OCI-M2 (cell line): ENCODE measurements around the gene ZNF548.
A peak's percentile ranks its signal among the peaks of the same experiment; 100 is the strongest.
"Not testable (repeated sequence)": the region's sequence is repeated elsewhere in the genome, so short reads cannot be mapped to it uniquely, and the experiment has no call there.

ENCODE experiments used
- DNase-seq: peaks from one replicate; lab custom pipeline; 2025; ENCODE audit not compliant: unreplicated experiment; lab: John Stamatoyannopoulos, UW

Gene ZNF548

DNA sequence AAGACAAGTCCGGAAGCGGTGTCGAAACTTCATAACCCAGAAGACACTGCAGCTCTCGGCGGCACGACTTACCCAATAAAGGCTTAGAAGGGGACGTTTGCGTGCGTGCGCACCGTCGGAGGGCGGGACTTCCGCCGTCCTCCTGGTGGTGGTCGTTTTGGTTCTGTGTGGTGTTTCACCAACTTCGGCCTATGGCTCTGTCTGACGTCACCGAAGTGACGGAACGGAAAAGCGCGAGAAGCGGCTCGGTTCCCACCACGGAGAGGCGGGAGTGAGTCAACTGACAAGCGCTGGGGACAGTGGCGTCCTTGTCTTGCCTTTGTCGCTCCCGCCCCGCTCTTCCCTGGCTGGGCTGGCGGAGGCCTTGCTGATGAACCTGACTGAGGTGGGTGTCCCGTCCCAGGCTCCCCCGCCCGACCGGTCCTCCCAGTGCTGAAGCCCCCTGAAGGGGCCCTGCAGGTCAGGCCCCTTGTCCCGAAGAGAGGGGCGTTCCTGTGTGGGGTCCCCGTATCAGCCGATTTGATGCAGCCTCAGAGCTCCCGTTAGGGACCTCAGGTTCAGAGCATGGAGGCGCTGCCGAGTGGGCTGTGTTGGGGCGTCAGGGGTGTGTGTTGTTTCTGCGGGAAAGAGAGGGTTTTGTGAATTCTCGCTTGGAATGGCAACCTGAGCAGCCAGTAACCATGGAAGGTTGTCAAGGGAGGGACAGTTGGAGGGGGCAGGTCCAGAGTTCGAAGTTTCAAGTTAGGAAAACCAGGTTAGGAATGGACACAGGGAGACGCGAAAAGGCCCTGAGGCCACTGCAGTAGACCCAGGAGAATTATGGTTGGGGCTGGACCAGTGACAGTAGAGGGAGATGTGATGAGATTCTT is at the start of gene ZNF548:
Gene ZNF548 (plus strand): TSS at position 125 of the 869 bp plus-strand sequence. CDS start 246 bp downstream, at position 371.
- peak; percentile 97 for DNase-seq

- no peak for DNase-seq
Measured at GRCh38 chr19:57342582-57342981, 47.1 kb upstream of the ZNF548 start.

GRCh38 chr19:57348136-57348535 is 41.5 kb upstream of the ZNF548 start:
- no peak for DNase-seq

- peak; percentile 86 for DNase-seq
Measured at GRCh38 chr19:57350877-57351805, 38.5 kb upstream of the ZNF548 start, which contains the start of gene ZNF304. TSS of gene ZNF304 (plus strand) at chr19:57351271. CDS start at chr19:57351665, 394 bp downstream.

DNA sequence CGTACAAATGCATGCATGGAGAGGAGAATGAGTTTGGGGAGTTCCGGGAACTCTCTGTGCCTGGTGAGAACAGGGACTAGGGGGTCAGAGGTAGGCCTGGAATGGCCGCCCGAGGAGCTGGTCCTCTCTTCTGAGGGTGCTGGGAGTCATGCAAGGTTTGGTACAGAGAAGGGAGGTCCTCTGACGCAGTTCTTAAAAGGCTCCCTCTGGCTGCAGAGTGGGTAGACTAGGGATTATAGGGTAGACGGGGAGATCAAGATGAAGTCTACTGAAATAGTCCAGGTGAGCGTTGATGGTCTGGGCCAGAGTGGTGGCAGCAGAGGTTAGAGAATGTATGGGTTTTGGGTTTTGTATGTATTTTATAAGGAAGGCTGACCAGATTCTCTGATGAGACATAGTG is 37.8 kb upstream of the ZNF548 start:
- DNase-seq = no peak

DNA sequence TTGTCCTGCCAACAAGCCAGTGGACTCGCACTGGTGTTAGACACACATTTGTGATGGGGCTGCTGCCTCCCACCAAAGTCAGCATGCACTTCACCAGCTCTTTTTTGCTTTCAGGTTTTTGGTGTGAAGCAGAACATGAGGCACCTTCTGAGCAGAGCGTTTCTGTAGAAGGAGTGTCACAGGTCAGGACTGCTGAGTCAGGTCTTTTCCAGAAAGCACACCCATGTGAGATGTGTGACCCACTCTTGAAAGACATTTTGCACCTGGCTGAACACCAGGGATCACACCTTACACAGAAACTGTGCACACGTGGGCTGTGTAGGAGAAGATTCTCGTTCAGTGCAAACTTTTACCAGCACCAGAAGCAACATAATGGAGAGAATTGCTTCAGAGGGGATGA is 33.7 kb upstream of the ZNF548 start:
- DNase-seq = no peak

- no peak for DNase-seq
Measured at GRCh38 chr19:57357406-57357805, 32.2 kb upstream of the ZNF548 start.

- no peak for DNase-seq
Measured at GRCh38 chr19:57359300-57359699, 30.4 kb upstream of the ZNF548 start.

DNA sequence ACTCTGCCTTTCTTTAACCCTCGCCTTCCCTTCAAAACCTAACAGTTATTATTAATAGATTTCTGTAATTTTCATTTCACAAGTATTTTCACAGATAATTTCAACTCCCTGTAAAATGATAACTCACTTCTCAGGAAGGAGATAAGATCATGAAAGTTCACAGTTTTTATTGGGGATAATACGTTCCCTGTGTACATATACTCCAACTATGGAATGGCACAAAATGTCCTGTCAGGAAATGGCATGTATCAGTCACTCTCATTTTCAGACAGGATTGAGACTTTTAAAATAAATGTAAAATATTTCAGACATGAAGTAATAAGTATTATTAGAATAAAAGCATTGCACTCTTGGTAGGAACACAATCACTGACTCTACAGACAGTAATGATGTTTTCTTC is 27.2 kb upstream of the ZNF548 start:
- no peak for DNase-seq

- peak; percentile 96 for DNase-seq
Measured at GRCh38 chr19:57362997-57363687, 26.5 kb upstream of the ZNF548 start, which contains the start of the genes TRAPPC2B and ZNF547. TSS of gene TRAPPC2B (plus strand) at chr19:57363551. CDS start at chr19:57364834, 1,283 bp downstream. TSS of gene ZNF547 (plus strand) at chr19:57363551. CDS start at chr19:57368556, 5,005 bp downstream.

DNA sequence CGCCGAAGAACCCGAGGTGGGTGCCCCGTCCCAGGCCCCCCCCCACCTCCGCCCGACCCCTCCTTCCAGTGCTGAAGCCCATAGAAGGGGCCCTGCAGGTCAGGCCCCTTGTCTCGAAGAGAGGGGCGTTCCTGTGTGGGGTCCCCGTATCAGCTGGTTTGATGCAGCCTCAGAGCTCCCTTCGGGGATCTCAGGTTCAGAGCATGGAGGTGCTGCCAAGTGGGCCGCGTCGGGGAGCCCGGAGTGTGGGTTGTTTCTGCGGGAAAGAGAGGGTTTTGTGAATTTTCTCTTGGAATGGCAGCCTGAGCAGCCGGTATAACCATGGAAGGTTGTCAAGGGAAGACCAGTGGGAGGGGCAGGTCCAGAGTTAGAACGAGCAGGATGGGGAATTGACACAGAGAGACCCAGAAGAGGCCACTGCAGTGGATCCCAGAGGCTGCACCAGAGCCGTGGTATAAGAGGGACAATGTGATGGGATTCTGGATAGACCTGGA is 25.9 kb upstream of the ZNF548 start:
- DNase-seq = no peak

GRCh38 chr19:57366776-57367175 is 22.9 kb upstream of the ZNF548 start:
- DNase-seq = no peak

- DNase-seq = no peak
Measured at GRCh38 chr19:57374179-57374578, 15.5 kb upstream of the ZNF548 start.

DNA sequence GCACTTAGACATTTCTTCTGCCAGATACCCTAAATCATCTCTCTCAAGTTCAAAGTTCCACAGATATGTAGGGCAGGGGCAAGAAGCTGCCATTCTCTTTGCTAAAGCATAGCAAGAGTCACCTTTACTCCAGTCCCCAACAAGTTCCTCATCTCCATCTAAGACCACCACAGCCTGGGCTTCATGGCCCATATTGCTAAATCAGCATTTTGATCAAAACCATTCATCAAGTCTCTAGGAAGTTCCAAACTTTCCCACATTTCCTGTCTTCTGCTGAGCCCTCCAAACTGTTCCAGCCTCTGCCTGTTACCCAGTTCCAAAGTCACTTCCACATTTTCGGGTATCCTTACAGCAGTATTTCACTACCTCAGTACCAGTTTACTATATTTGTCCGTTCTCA is 15.0 kb upstream of the ZNF548 start:
- not testable (repeated sequence) for DNase-seq

GRCh38 chr19:57376151-57376550 is 13.5 kb upstream of the ZNF548 start:
- DNase-seq = no peak

DNA sequence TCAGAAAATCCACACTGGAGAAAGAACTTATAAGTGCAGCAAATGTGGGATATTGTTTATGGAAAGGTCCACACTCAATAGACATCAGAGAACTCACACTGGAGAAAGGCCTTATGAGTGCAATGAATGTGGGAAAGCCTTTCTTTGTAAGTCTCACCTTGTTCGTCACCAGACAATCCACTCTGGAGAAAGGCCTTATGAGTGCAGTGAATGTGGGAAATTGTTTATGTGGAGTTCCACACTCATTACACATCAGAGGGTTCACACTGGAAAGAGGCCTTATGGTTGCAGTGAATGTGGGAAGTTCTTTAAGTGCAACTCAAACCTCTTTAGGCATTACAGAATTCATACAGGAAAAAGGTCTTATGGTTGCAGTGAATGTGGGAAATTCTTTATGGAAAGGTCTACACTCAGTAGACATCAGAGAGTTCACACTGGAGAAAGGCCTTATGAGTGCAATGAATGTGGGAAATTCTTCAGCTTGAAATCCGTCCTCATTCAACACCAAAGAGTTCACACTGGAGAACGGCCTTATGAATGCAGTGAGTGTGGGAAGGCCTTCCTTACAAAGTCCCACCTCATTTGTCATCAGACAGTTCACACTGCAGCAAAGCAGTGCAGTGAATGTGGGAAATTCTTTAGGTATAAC is 12.0 kb upstream of the ZNF548 start:
- DNase-seq = no peak

DNA sequence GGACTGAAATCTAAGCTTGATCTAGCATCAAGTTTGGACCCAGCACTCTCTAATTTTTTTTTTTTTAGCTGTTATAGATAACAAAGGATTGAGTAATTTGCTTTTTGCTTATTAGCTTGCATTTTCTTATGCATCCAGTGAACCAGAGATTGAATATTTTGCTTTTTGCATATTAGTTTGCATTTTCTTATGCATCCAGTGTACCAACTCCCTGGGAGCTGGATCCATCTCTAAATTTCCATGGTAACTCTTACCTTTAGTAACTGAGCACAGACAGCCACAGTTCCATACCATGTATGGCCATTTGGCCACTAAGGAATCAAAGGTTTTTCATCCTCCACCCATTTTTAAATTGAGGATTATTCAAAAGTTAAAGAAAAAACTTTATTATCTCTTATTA is 8.7 kb upstream of the ZNF548 start:
- DNase-seq = no peak

- no peak for DNase-seq
Measured at GRCh38 chr19:57382806-57383488, 6.7 kb upstream of the ZNF548 start.

GRCh38 chr19:57389194-57389729 is 392 bp upstream of the ZNF548 start:
- DNase-seq = no peak
